PC-9 (cell line): ENCODE results near the gene NAMPT.

ENCODE experiments used
- EZH2 ChIP-seq: fragments of 200-600 bp; sonication (generic); IDR thresholded peaks from 2 replicates; pipeline ENCODE4 v1.8.0; 2017; ENCODE audit warnings: antibody characterized with exemption, low read depth
- TF ChIP-seq, protein P1 (sequence below): fragments of 200-600 bp; sonication (generic); conservative IDR thresholded peaks from 2 replicates; pipeline ENCODE4 v1.6.1; 2017; ENCODE audit warnings: mixed run types, antibody characterized with exemption, mild to moderate bottlenecking, moderate library complexity

DNA sequence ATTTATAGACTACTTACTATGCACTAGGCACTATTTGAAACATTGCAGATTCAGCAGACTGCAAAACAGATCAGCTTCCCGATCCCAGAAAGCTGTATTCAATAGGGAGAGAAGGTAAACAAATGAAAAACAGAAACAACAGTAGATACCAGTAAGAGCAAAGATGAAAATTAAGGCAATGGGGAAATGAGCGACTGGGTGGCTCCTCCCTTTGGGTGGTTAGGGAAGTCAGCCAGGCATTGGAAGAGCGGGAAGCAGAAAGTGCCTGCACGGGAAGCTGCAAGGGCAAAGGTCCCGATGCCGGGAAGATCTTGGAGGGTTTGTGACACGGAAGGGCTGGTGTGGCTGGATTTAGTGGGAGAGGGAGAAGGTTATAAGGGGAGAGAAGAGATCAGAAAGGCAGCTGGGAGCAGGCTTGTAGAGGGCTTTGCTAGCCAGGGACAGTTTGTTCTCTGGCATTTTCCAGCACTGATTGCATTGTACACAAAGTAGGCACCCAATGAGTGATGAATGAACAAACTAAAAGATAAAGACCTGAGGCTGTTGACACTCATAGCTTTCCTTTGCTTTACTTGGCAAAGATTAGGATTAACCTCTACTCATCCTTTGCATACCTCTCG lies 67.8 kb downstream of the NAMPT start:
- TF ChIP-seq, protein P1, sequence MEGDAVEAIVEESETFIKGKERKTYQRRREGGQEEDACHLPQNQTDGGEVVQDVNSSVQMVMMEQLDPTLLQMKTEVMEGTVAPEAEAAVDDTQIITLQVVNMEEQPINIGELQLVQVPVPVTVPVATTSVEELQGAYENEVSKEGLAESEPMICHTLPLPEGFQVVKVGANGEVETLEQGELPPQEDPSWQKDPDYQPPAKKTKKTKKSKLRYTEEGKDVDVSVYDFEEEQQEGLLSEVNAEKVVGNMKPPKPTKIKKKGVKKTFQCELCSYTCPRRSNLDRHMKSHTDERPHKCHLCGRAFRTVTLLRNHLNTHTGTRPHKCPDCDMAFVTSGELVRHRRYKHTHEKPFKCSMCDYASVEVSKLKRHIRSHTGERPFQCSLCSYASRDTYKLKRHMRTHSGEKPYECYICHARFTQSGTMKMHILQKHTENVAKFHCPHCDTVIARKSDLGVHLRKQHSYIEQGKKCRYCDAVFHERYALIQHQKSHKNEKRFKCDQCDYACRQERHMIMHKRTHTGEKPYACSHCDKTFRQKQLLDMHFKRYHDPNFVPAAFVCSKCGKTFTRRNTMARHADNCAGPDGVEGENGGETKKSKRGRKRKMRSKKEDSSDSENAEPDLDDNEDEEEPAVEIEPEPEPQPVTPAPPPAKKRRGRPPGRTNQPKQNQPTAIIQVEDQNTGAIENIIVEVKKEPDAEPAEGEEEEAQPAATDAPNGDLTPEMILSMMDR = no peak
- no peak for TF ChIP-seq EZH2
